ENCODE data around the gene MYEF2. TPM values are rescaled to one million over a fixed set of nuclear protein-coding genes. Genes with fewer than 3 reads are reported as not detected.
A peak's percentile ranks its signal among the peaks of the same experiment; 100 is the strongest.

Gene MYEF2
- polyA plus RNA-seq, 1 of the 3 experiments (the other 2 are of a cell fraction), result 11.6 TPM

DNA sequence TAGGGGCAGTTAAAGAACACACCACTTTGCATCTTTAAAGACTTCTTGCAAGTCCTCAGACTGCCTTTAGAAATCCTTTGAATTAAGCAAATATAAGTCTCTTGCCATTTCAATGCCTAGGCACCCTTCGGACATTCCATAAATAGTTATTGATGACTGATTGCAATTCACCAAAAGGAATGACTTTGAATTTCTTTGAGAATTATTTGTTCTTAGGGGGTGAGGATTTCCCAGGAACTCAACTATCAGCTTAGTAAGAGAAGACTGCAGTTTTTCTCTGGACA lies 495 bp upstream of the MYEF2 start:
- Histone ChIP-seq H3K4me3 (ENCODE audit: low read depth in 2 of 2, low read length in 1 of 2) (peak overlapping the region; percentile 61 to 82), H3K79me2 (ENCODE audit: insufficient read depth) (peaks cover 38% of the 10 kb centered on the region), H3K36me3 (replicated peaks in 1 of 2; ENCODE audit: control insufficient read depth in 1 of 2, insufficient read depth in 2 of 2, low read length in 1 of 2) (peaks cover 9% of the 10 kb centered on the region in 2 experiments), H3K27me3 (ENCODE audit: insufficient read depth) (no peaks in the 10 kb centered on the region), H3K9me3 (no peaks in the 10 kb centered on the region), H3K9ac (peak overlapping the region; percentile 89; the same call in 1 of the 2 replicates), H3K9me2 (no peaks in the 10 kb centered on the region), H3K4me1 (ENCODE audit: control insufficient read depth in 1 of 2, insufficient read depth in 2 of 2, low read depth in 1 of 2, low read length in 1 of 2) (peaks cover 5 to 8% of the 10 kb centered on the region in 2 experiments; a peak in 3 of 4 replicates), H4K20me1 (ENCODE audit: insufficient read depth) (no peaks in the 10 kb centered on the region), H3K27ac (ENCODE audit: low read depth in 2 of 2, low read length in 1 of 2) (peak overlapping the region; percentile 74 to 85; a peak in 2 of 4 replicates), H3K4me2 (peak overlapping the region; percentile 74), H3F3A (replicated peaks; ENCODE audit: insufficient read depth) (peaks cover 3% of the 10 kb centered on the region), H2AFZ (ENCODE audit: low read depth) (peak overlapping the region; percentile 95)
- CTCF ChIA-PET, result interaction anchor here (0.6 to 1.6 kb wide), 2 partner anchors 10 to 15 kb away, joined by 3 to 7 read pairs; no protein-coding TSS in a partner anchor
- POLR2A ChIA-PET, result interaction anchor here (0.6 to 1.3 kb wide), 3 partner anchors 46 to 811 kb away, joined by 3 read pairs; partner anchors contain the start of gene SLC24A5
- TF ChIP-seq TAF1 (IDR thresholded peaks at IDR 0.05; ENCODE audit: borderline replicate concordance, low read depth, low read length) (no peak), FOXM1 (IDR thresholded peaks at IDR 0.05; ENCODE audit: low read depth) (no peak), POLR2AphosphoS5 (IDR thresholded peaks at IDR 0.05; ENCODE audit: low read depth, low read length) (no peak), RCOR1 (IDR thresholded peaks at IDR 0.05; ENCODE audit: low read length) (no peak), GABPA (IDR thresholded peaks at IDR 0.05; ENCODE audit: low read depth) (no peak), NFIC (IDR thresholded peaks at IDR 0.05; ENCODE audit: borderline replicate concordance) (no peak), RFX5 (IDR thresholded peaks at IDR 0.05; ENCODE audit: low read length) (no peak), MEF2A (IDR thresholded peaks at IDR 0.05; ENCODE audit: borderline replicate concordance, low read depth) (no peak), PBX3 (IDR thresholded peaks at IDR 0.05) (no peak), NRF1 (IDR thresholded peaks at IDR 0.05; ENCODE audit: low read depth, low read length) (no peak), USF2 (IDR thresholded peaks at IDR 0.05; ENCODE audit: borderline replicate concordance, low read depth, low read length) (no peak), SIN3A (IDR thresholded peaks at IDR 0.05; ENCODE audit: borderline replicate concordance, low read depth, low read length) (no peak), ELF1 (IDR thresholded peaks at IDR 0.05) (no peak)
- TF ChIP-seq, protein P1, sequence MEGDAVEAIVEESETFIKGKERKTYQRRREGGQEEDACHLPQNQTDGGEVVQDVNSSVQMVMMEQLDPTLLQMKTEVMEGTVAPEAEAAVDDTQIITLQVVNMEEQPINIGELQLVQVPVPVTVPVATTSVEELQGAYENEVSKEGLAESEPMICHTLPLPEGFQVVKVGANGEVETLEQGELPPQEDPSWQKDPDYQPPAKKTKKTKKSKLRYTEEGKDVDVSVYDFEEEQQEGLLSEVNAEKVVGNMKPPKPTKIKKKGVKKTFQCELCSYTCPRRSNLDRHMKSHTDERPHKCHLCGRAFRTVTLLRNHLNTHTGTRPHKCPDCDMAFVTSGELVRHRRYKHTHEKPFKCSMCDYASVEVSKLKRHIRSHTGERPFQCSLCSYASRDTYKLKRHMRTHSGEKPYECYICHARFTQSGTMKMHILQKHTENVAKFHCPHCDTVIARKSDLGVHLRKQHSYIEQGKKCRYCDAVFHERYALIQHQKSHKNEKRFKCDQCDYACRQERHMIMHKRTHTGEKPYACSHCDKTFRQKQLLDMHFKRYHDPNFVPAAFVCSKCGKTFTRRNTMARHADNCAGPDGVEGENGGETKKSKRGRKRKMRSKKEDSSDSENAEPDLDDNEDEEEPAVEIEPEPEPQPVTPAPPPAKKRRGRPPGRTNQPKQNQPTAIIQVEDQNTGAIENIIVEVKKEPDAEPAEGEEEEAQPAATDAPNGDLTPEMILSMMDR (IDR thresholded peaks at IDR 0.05), result no peak
- TF ChIP-seq, protein P2, sequence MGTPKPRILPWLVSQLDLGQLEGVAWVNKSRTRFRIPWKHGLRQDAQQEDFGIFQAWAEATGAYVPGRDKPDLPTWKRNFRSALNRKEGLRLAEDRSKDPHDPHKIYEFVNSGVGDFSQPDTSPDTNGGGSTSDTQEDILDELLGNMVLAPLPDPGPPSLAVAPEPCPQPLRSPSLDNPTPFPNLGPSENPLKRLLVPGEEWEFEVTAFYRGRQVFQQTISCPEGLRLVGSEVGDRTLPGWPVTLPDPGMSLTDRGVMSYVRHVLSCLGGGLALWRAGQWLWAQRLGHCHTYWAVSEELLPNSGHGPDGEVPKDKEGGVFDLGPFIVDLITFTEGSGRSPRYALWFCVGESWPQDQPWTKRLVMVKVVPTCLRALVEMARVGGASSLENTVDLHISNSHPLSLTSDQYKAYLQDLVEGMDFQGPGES (IDR thresholded peaks at IDR 0.05; ENCODE audit: low read depth, low read length), result no peak
- DNase-seq, result no peak
- WGBS (ENCODE audit: low lambda C conversion rate), result 100% methylated on average over 1 of the region's 1 CpG
